K562 (cell line): ENCODE results near the gene ZBTB8A. TPM values are rescaled to one million over a fixed set of nuclear protein-coding genes. Genes with fewer than 3 reads are reported as not detected.

Source experiments
- ARNT ChIP-seq, 2 experiments: fragments of 450-650 bp; IDR thresholded peaks; 2 replicates each; pipeline ENCODE4 v1.6.1; 2016; ENCODE audit warnings: mild to moderate bottlenecking in 1 of 2
- CBFA2T3 ChIP-seq: fragments of 450-650 bp; IDR thresholded peaks from 2 replicates; pipeline ENCODE4 v1.6.1; 2017
- CBFB ChIP-seq: sonication (generic); formaldehyde crosslinking; IDR thresholded peaks from 2 replicates; pipeline ENCODE4 v1.4.0; 2020; ENCODE audit warnings: mild to moderate bottlenecking, missing genetic modification reagents
- CSDE1 ChIP-seq, 2 experiments: fragments of 450-650 bp; IDR thresholded peaks; 2 replicates each; pipeline ENCODE4 v1.6.1; 2016; ENCODE audit warnings: mild to moderate bottlenecking in 1 of 2
- ESRRB ChIP-seq: fragments of 250-450 bp; sonication (Bioruptor Pico); IDR thresholded peaks from 2 replicates; pipeline ENCODE4 v1.5.0; 2020; ENCODE audit warnings: mild to moderate bottlenecking, moderate library complexity, borderline replicate concordance
- FIP1L1 ChIP-seq: fragments of 200-400 bp; formaldehyde crosslinking; IDR thresholded peaks from 2 replicates; pipeline ENCODE4 v1.6.1; 2018; ENCODE audit warnings: mild to moderate bottlenecking, low read depth, low read length; ENCODE audit not compliant: poor library complexity, severe bottlenecking
- HDAC3 ChIP-seq: fragments of 450-650 bp; IDR thresholded peaks from 2 replicates; pipeline ENCODE4 v1.6.1; 2018; ENCODE audit warnings: borderline replicate concordance, mild to moderate bottlenecking, moderate library complexity; ENCODE audit not compliant: partially characterized antibody
- HDAC8 ChIP-seq: fragments of 450-650 bp; IDR thresholded peaks from 2 replicates; pipeline ENCODE4 v1.6.1; 2016; ENCODE audit warnings: mild to moderate bottlenecking, missing genetic modification characterization, moderate library complexity, missing compliant biosample characterization
- NFATC3 ChIP-seq: fragments of 450-650 bp; IDR thresholded peaks from 2 replicates; pipeline ENCODE4 v1.6.1; 2017; ENCODE audit warnings: mild to moderate bottlenecking
- NFIC ChIP-seq: fragments of 450-650 bp; IDR thresholded peaks from 2 replicates; pipeline ENCODE4 v1.6.1; 2017; ENCODE audit warnings: mild to moderate bottlenecking, inconsistent platforms
- POLR2A ChIP-seq: fragments of 450-650 bp; conservative IDR thresholded peaks from 2 replicates; pipeline ENCODE4 v1.6.1; 2016
- RAD21 ChIP-seq, 2 experiments: fragments of 250-450 bp in 1 of 2; fragments of 450-650 bp in 1 of 2; sonication (Bioruptor Pico) in 1 of 2; formaldehyde crosslinking in 1 of 2; IDR thresholded peaks in 1 of 2; conservative IDR thresholded peaks in 1 of 2; 2 replicates each; pipeline versions ENCODE4 v1.4.0 to v1.8.0; 2020 to 2022; ENCODE audit warnings: mild to moderate bottlenecking in 2 of 2, moderate library complexity in 1 of 2
- RBM17 ChIP-seq: fragments of 200-400 bp; formaldehyde crosslinking; IDR thresholded peaks from 2 replicates; pipeline ENCODE4 v1.6.1; 2017; ENCODE audit warnings: low read depth, mild to moderate bottlenecking, low read length, borderline replicate concordance
- SAP30 ChIP-seq: fragments of 200-600 bp; sonication (generic); IDR thresholded peaks from 2 replicates; pipeline ENCODE4 v1.6.1; 2012; ENCODE audit warnings: borderline replicate concordance, low read depth, mild to moderate bottlenecking, moderate library complexity, low read length, control low read depth, inconsistent platforms; ENCODE audit not compliant: insufficient read depth, poor library complexity, severe bottlenecking
- TAF15 ChIP-seq: fragments of 200-400 bp; formaldehyde crosslinking; IDR thresholded peaks from 2 replicates; pipeline ENCODE4 v1.6.1; 2017; ENCODE audit warnings: mild to moderate bottlenecking, low read depth, low read length, moderate library complexity
- TFAP4 ChIP-seq: sonication (generic); formaldehyde crosslinking; IDR thresholded peaks from 2 replicates; pipeline ENCODE4 v1.8.0; 2022; ENCODE audit warnings: missing genetic modification reagents, mild to moderate bottlenecking, moderate library complexity, borderline replicate concordance
- U2AF2 ChIP-seq: fragments of 200-400 bp; formaldehyde crosslinking; optimal IDR thresholded peaks from 2 replicates; pipeline ENCODE3; 2017; ENCODE audit warnings: low read depth, mild to moderate bottlenecking, low read length
- ZNF239 ChIP-seq: fragments of 250-450 bp; sonication (Bioruptor Pico); IDR thresholded peaks from 2 replicates; pipeline ENCODE4 v1.4.0; 2020; ENCODE audit warnings: mild to moderate bottlenecking
- ZNF24 ChIP-seq: fragments of 450-650 bp; IDR thresholded peaks from 2 replicates; pipeline ENCODE4 v1.6.1; 2016
- ZNF354B ChIP-seq: fragments of 250-450 bp; sonication (Bioruptor Pico); IDR thresholded peaks from 2 replicates; pipeline ENCODE4 v1.4.0; 2020
- ZNF395 ChIP-seq: fragments of 200-800 bp; sonication (Bioruptor generic); IDR thresholded peaks from 2 replicates; pipeline ENCODE4 v1.6.1; 2017; ENCODE audit warnings: missing genetic modification characterization, missing compliant biosample characterization
- polyA plus RNA-seq, 8 experiments: library from polyadenylated mRNA; depleted of rRNA in 4 of 8; stranded (reverse) in 5 of 8; unstranded in 3 of 8; fragments of >200 nt; fragmentation: Nextera tagmentation in 2 of 8; fragmentation: Illumina TruSeq in 1 of 8; extraction: Ambion mirVana in 2 of 8; extraction: Trizol in 1 of 8; gene quantifications; 2 replicates each; pipeline versions ENCODE4 v1.2.1 to v1.2.3, GENCODE V29; 2011 to 2014; ENCODE audit warnings: inconsistent platforms in 1 of 8, missing spikeins in 1 of 8
- total RNA-seq, 7 experiments: library from RNA; depleted of rRNA in 6 of 7; stranded (reverse); fragments of >200 nt in 6 of 7; fragmentation: Illumina TruSeq in 2 of 7; extraction: Trizol in 2 of 7; gene quantifications; 2 replicates each; pipeline versions ENCODE4 v1.2.1 to v1.2.3, GENCODE V29; 2011 to 2021; ENCODE audit warnings: low replicate concordance in 1 of 7
- TF ChIP-seq, protein P1 (sequence below): fragments of 250-450 bp; sonication (Bioruptor Pico); IDR thresholded peaks from 2 replicates; pipeline ENCODE4 v1.4.0; 2020; ENCODE audit warnings: mild to moderate bottlenecking
- TF ChIP-seq, protein P2 (sequence below): fragments of 450-650 bp; IDR thresholded peaks from 2 replicates; pipeline ENCODE4 v1.6.1; 2014; ENCODE audit warnings: low read depth, mild to moderate bottlenecking, moderate library complexity, borderline replicate concordance

ZBTB8A gene
- total and polyA plus RNA-seq, 9 of the 15 experiments (the other 6 are each of a cell fraction or from before 2014, with no cell fraction given), result 0.01 to 0.64 (median 0.09) TPM

DNA sequence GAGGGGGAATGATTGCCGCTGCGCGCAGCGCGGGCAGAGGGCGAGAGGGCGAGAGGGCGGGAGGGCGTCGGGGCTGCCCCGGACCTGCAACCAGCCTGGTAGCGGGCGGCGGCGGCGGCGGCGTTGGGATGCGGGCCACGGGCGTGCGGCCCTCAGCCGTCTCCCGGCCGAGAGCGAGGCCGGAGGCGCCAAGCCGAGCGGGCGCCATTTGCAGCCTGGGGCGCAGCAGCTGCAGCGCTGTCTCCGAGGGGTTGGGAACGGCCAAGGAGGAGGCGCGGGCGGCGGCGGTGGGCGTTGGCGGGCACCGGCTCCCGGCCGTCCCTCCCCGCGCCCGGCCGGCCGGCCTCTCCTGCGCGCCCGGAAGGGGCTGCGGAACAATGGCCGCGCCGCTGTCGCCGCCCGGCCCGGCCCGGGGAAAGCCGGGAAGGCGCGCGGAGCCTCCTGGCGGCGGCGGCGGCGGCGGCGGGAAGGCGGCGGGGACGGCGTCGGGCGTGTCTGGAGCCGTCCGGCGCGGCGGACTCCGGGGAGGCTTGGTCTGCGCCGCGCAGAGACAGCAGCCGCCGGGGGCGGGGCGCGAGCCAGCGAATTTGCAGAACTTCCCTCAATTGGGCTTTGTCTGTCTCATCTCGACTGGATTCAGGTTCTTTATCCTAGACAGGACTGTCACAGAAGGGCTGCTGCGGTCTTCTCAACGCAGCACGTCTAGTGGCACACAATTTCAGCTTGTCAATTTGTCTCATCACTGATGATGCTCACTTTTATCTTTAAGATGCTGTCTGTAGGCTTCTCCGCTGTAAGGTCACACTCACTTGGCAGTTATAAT, 38.6 kb upstream of the ZBTB8A start (continued):
- TF ChIP-seq NFATC3 (no peak), CBFB (CRISPR knock-in tag) (no peak), POLR2A (no peak), ZNF239 (no peak), ARNT (IDR thresholded peaks at IDR 0.05) (no peak), TFAP4 (CRISPR knock-in tag) (0 out of 2 replicates have a peak, but pooled peaks have one; percentile 16), CSDE1 (IDR thresholded peaks at IDR 0.05) (no peak), FIP1L1 (no peak), SAP30 (no peak), HDAC3 (no peak), CBFA2T3 (no peak), HDAC8 (tag) (no peak), ZNF395 (peak; percentile 42; the same call in 1 of the 2 replicates), NFIC (no peak), RAD21 (CRISPR knock-in tag; conservative IDR thresholded peaks at IDR 0.05 in 1 of 2, IDR thresholded peaks at IDR 0.05 in 1 of 2) (peak in 1 of 2 experiments; percentile 35; a peak in 2 of 4 replicates), U2AF2 (no peak), ZNF354B (CRISPR knock-in tag) (no peak), RBM17 (no peak), ESRRB (CRISPR knock-in tag) (no peak), ZNF24 (peak; percentile 61; the same call in 1 of the 2 replicates), TAF15 (no peak)
- TF ChIP-seq, protein P1, sequence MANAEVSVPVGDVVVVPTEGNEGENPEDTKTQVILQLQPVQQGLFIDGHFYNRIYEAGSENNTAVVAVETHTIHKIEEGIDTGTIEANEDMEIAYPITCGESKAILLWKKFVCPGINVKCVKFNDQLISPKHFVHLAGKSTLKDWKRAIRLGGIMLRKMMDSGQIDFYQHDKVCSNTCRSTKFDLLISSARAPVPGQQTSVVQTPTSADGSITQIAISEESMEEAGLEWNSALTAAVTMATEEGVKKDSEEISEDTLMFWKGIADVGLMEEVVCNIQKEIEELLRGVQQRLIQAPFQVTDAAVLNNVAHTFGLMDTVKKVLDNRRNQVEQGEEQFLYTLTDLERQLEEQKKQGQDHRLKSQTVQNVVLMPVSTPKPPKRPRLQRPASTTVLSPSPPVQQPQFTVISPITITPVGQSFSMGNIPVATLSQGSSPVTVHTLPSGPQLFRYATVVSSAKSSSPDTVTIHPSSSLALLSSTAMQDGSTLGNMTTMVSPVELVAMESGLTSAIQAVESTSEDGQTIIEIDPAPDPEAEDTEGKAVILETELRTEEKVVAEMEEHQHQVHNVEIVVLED (CRISPR knock-in tag), result peak; percentile 89
- TF ChIP-seq, protein P2, sequence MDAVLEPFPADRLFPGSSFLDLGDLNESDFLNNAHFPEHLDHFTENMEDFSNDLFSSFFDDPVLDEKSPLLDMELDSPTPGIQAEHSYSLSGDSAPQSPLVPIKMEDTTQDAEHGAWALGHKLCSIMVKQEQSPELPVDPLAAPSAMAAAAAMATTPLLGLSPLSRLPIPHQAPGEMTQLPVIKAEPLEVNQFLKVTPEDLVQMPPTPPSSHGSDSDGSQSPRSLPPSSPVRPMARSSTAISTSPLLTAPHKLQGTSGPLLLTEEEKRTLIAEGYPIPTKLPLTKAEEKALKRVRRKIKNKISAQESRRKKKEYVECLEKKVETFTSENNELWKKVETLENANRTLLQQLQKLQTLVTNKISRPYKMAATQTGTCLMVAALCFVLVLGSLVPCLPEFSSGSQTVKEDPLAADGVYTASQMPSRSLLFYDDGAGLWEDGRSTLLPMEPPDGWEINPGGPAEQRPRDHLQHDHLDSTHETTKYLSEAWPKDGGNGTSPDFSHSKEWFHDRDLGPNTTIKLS, result peak; percentile 43; the same call in 1 of the 2 replicates
